MCF 10A (cell line): Measurements from ENCODE around the gene XIST. TPM values are rescaled to one million over a fixed set of nuclear protein-coding genes. Genes with fewer than 3 reads are reported as not detected.
"Not testable (repeated sequence)": the region's sequence is repeated elsewhere in the genome, so short reads cannot be mapped to it uniquely, and the experiment has no call there.

ENCODE experiments used
- BruUV-seq: library from RNA; stranded (reverse); fragments of 400-500 nt; replicated peaks from 2 replicates; lab custom pipeline; 2021; lab: Mats Ljungman, UMichigan
- CTCF ChIA-PET: fragments of 300-600 bp; sonication (Branson Sonifier 250); formaldehyde crosslinking; extraction: SDS; loops from one replicate; lab custom pipeline; 2021; ENCODE audit warnings: antibody characterized with exemption, inconsistent platforms; lab: Yijun Ruan, JAX
- POLR2A ChIA-PET: fragments of 300-600, 350-650 bp; sonication (Branson Sonifier 250); formaldehyde crosslinking; extraction: SDS; loops from one replicate; lab custom pipeline; 2020; ENCODE audit warnings: antibody characterized with exemption, inconsistent platforms; lab: Yijun Ruan, JAX
- DNase-seq: peaks from one replicate; pipeline ENCODE4 v3.0.0-alpha.2; 2018; ENCODE audit not compliant: unreplicated experiment
- H3K27ac Mint-ChIP-seq: one replicate; pipeline ENCODE4 v1.8.0; 2022; ENCODE audit warnings: mild to moderate bottlenecking, low read depth, mixed read lengths; ENCODE audit not compliant: unreplicated experiment
- H3K27me3 Mint-ChIP-seq: one replicate; pipeline ENCODE4 v1.8.0; 2022; ENCODE audit warnings: mixed read lengths; ENCODE audit not compliant: insufficient read depth, unreplicated experiment
- H3K36me3 Mint-ChIP-seq: one replicate; pipeline ENCODE4 v1.8.0; 2022; ENCODE audit warnings: mild to moderate bottlenecking, moderate library complexity, mixed read lengths; ENCODE audit not compliant: insufficient read depth, unreplicated experiment
- H3K4me1 Mint-ChIP-seq: one replicate; pipeline ENCODE4 v1.8.0; 2022; ENCODE audit warnings: mixed read lengths; ENCODE audit not compliant: insufficient read depth, unreplicated experiment
- H3K4me3 Mint-ChIP-seq: one replicate; pipeline ENCODE4 v1.8.0; 2022; ENCODE audit warnings: mild to moderate bottlenecking, moderate library complexity, mixed read lengths; ENCODE audit not compliant: unreplicated experiment
- H3K9me3 Mint-ChIP-seq: one replicate; pipeline ENCODE4 v1.8.0; 2022; ENCODE audit warnings: mixed read lengths; ENCODE audit not compliant: unreplicated experiment
- CTCF ChIP-seq: fragments of 200-600 bp; IDR thresholded peaks from one replicate; pipeline ENCODE4 v1.8.0; 2022; ENCODE audit warnings: antibody characterized with exemption, mild to moderate bottlenecking; ENCODE audit not compliant: unreplicated experiment
- intact Hi-C: fragments of 100-400 bp; cut with micrococcal nuclease; formaldehyde crosslinking; loops from 2 replicates; pipeline ENCODE4 v1.14.1; 2022
- total RNA-seq: library from RNA; stranded (reverse); gene quantifications from 2 replicates; pipeline ENCODE4 v1.2.3, GENCODE V29; 2022

XIST gene
- total RNA-seq, 1 experiment from 2014 or later = 310 TPM

DNA sequence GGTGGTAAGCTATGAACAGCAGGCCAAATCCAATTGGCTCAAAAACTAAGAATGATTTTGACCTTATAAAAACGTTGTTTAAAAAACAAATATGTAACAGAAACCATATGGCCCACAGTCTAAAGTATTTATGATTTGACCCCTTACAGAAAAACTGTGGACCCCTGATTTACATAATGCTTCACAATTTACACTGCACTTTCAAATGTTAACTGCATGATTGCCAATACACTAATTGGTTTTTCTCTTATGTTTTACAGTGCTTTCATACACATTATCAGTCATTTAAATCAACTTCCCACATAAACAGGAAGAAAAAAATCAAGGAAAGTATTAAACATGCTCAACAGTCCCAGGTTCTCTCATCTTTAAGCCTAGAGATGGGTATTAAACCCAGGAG is 26.9 kb downstream of the XIST start:
- Mint-ChIP-seq H3K27me3 (no peaks in the 10 kb centered on the region), H3K9me3 (no peaks in the 10 kb centered on the region), H3K4me3 (no peak overlapping the region), H3K27ac (no peak overlapping the region), H3K4me1 (peaks cover 8% of the 10 kb centered on the region), H3K36me3 (peaks cover 82% of the 10 kb centered on the region)
- ChIA-PET POLR2A (no interaction called here), CTCF (interaction anchor here (0.6 kb wide), 1 partner anchor 37 kb away, joined by 3 read pairs; no protein-coding TSS in a partner anchor)
- DNase-seq = no peak
- intact Hi-C loops = no loop called here
- no TSS peak for BruUV-seq
- no peak for TF ChIP-seq CTCF

- Mint-ChIP-seq H3K27me3 (no peaks in the 10 kb centered on the region), H3K36me3 (peaks cover 79% of the 10 kb centered on the region), H3K9me3 (no peaks in the 10 kb centered on the region), H3K27ac (no peak overlapping the region), H3K4me3 (no peak overlapping the region), H3K4me1 (peaks cover 1% of the 10 kb centered on the region)
- no peak for DNase-seq
- POLR2A ChIA-PET = no interaction called here
- no peak for TF ChIP-seq CTCF
- CTCF ChIA-PET = no interaction called here
- intact Hi-C loops = no loop called here
- no TSS peak for BruUV-seq
These were observed 29.0 kb downstream of the XIST start for GRCh38 chrX:73823473-73824004.

GRCh38 chrX:73822775-73823174 is 29.7 kb downstream of the XIST start:
- ChIA-PET CTCF (no interaction called here), POLR2A (no interaction called here)
- TF ChIP-seq CTCF = no peak
- Mint-ChIP-seq H3K27ac (no peak overlapping the region), H3K4me3 (no peak overlapping the region), H3K9me3 (no peaks in the 10 kb centered on the region), H3K27me3 (no peaks in the 10 kb centered on the region), H3K4me1 (no peaks in the 10 kb centered on the region), H3K36me3 (peaks cover 77% of the 10 kb centered on the region)
- no TSS peak for BruUV-seq
- intact Hi-C loops = no loop called here
- DNase-seq = no peak

GRCh38 chrX:73821921-73822559 is 30.5 kb downstream of the XIST start:
- ChIA-PET CTCF (no interaction called here), POLR2A (no interaction called here)
- Mint-ChIP-seq H3K4me1 (no peaks in the 10 kb centered on the region), H3K4me3 (no peak overlapping the region), H3K36me3 (peaks cover 70% of the 10 kb centered on the region), H3K27ac (no peak overlapping the region), H3K9me3 (no peaks in the 10 kb centered on the region), H3K27me3 (no peaks in the 10 kb centered on the region)
- no TSS peak for BruUV-seq
- TF ChIP-seq CTCF = no peak
- no peak for DNase-seq
- intact Hi-C loops = no loop called here

DNA sequence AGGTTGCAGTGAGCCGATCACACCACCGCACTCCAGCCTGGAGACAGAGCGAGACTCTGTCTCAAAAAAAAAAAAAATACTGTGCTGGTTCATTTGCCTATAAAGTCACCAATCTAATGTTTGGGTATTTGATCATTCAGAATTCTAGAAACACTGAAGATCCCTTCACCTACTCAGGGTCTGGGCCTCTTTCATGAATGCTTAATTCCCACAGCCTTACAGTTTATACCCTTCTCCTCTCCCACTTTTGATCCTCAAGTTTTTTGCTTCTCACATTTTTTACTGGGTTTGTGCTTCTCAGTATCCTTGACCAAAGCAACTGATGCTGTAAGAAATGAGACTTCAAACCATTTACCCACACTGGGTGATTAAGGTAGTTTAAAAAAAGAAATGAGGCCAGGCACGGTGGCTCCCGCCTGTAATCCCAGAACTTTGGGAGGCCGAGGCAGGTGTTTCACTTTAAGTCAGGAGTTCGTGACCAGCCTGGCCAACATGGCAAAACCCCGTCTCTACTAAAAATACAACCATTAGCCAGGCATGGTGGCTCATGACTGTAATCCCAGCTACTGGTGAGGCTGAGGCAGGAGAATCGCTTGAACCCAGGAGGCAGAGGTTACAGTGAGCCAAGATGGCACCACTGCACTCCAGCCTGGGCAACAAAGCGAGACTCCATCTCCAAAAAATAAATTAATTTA is 32.5 kb downstream of the XIST start:
- intact Hi-C loops, DNase-seq, CTCF ChIA-PET, H3K27me3 Mint-ChIP-seq, H3K4me3 Mint-ChIP-seq, H3K4me1 Mint-ChIP-seq, H3K27ac Mint-ChIP-seq, H3K9me3 Mint-ChIP-seq, BruUV-seq, POLR2A ChIA-PET: not testable (repeated sequence)
- H3K36me3 Mint-ChIP-seq = peaks cover 50% of the 10 kb centered on the region
